ENCODE measurements around the gene FBXW7. TPM values are rescaled to one million over a fixed set of nuclear protein-coding genes. Genes with fewer than 3 reads are reported as not detected.

The FBXW7 gene
- total and polyA plus RNA-seq, 2 donors (not counting 1 experiment from before 2014, with no cell fraction given) = 23.0 to 125 TPM

DNA sequence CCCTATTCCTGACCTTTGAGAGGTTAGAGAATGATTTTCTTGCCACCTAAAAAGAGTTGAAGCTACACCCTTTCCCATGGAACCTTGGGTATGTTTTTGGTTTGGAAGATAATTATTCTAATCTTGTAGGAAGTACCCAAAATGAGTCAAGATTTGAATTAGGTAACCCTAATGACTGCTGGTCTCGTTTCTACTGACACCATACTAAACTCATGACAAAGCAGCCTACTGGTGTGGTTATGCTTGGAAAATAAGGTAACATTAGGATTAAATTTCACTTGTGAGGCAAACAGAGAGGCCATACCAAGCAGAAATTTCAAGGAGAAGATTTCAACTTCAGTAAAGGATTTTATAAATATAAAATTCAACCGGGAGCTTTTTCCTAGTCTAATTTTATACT, 107.9 kb downstream of the FBXW7 start:
- peaks cover 0 to 7% of the 10 kb centered on the region in 2 experiments for H3K36me3 ChIP-seq (replicated peaks in 1 of 2; ENCODE audit: control extremely low read depth in 1 of 2, control insufficient read depth in 1 of 2, extremely low read depth in 1 of 2, insufficient read depth in 2 of 2, low read length in 1 of 2)
- no peak overlapping the region for H3K4me3 Mint-ChIP-seq
- no peak overlapping the region for H3K4me3 ChIP-seq (ENCODE audit: control extremely low read depth in 1 of 5, extremely low read depth in 1 of 5, insufficient read depth in 1 of 5, low read depth in 2 of 5, low read length in 4 of 5)
- H3K4me2 ChIP-seq (replicated peaks; ENCODE audit: low read depth, low read length, poor library complexity, severe bottlenecking) = no peak overlapping the region
- CTCF ChIA-PET = no interaction called here
- H3K27me3 Mint-ChIP-seq = no peaks in the 10 kb centered on the region
- no peaks in the 10 kb centered on the region for H3K4me1 ChIP-seq (ENCODE audit: control insufficient read depth in 2 of 2, insufficient read depth in 2 of 2, low read length in 2 of 2)
- H3K27ac ChIP-seq (ENCODE audit: low read length in 2 of 2) = no peak overlapping the region
- POLR2A ChIA-PET = no interaction called here
- no peak overlapping the region for H2AFZ ChIP-seq (ENCODE audit: insufficient read depth, low read depth, low read length, poor library complexity, severe bottlenecking)
- intact Hi-C loops (cut with micrococcal nuclease) = no loop called here
- H3K79me2 ChIP-seq (ENCODE audit: control insufficient read depth, insufficient read depth, low read length) = peaks cover 19% of the 10 kb centered on the region
- no peak for TF ChIP-seq EZH2 (IDR thresholded peaks at IDR 0.05; ENCODE audit: borderline replicate concordance, insufficient read depth, low read depth, low read length, poor library complexity, severe bottlenecking)
- TF ChIP-seq, protein P1, sequence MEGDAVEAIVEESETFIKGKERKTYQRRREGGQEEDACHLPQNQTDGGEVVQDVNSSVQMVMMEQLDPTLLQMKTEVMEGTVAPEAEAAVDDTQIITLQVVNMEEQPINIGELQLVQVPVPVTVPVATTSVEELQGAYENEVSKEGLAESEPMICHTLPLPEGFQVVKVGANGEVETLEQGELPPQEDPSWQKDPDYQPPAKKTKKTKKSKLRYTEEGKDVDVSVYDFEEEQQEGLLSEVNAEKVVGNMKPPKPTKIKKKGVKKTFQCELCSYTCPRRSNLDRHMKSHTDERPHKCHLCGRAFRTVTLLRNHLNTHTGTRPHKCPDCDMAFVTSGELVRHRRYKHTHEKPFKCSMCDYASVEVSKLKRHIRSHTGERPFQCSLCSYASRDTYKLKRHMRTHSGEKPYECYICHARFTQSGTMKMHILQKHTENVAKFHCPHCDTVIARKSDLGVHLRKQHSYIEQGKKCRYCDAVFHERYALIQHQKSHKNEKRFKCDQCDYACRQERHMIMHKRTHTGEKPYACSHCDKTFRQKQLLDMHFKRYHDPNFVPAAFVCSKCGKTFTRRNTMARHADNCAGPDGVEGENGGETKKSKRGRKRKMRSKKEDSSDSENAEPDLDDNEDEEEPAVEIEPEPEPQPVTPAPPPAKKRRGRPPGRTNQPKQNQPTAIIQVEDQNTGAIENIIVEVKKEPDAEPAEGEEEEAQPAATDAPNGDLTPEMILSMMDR (IDR thresholded peaks at IDR 0.05) = no peak
- H4K20me1 ChIP-seq (ENCODE audit: control insufficient read depth, insufficient read depth, low read length, poor library complexity, severe bottlenecking) = peaks cover 12% of the 10 kb centered on the region
- no peak overlapping the region for H3K9ac ChIP-seq (ENCODE audit: low read length)
- no peaks in the 10 kb centered on the region for H3K27me3 ChIP-seq (replicated peaks in 1 of 4; ENCODE audit: control extremely low read depth in 1 of 4, control insufficient read depth in 3 of 4, insufficient read depth in 4 of 4, low read length in 3 of 4)
- H3K27ac Mint-ChIP-seq = no peak overlapping the region
- ATAC-seq (ENCODE audit: low read depth) (no peak), DNase-seq (no peak)
- no CpG with 5 or more reads among the region's 2 CpGs for WGBS (ENCODE audit: insufficient coverage)
- no peaks in the 10 kb centered on the region for H3K9me3 ChIP-seq (ENCODE audit: control extremely low read depth in 1 of 3, control insufficient read depth in 2 of 3, insufficient read depth in 1 of 3, low read length in 2 of 3)
- no peaks in the 10 kb centered on the region for H3K9me3 Mint-ChIP-seq (ENCODE audit: insufficient read depth)
- peaks cover 21% of the 10 kb centered on the region for H3K4me1 Mint-ChIP-seq

DNA sequence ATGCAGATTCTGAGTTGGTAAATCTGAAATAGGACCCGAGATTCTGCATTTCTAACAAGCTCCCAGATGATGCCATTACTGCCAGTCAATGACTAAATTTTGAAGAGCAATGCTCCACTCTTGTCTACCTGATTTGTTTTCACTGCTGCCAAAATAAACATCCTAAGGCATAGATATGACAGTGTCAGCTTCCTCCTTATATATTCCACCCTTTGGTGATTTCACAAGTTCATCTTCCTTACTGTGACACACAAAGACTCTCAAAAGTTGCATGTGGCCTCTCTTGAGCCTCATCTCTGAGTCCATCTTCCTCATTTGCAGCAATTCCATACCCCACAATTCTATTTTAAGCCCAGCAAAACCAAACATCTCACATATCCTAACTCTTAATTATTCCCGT, 110.9 kb downstream of the FBXW7 start:
- H3K9me3 Mint-ChIP-seq (ENCODE audit: insufficient read depth) = no peaks in the 10 kb centered on the region
- H3K79me2 ChIP-seq (ENCODE audit: control insufficient read depth, insufficient read depth, low read length) = peaks cover 22% of the 10 kb centered on the region
- no peak overlapping the region for H3K27ac Mint-ChIP-seq
- H3K9me3 ChIP-seq (ENCODE audit: control extremely low read depth in 1 of 3, control insufficient read depth in 2 of 3, insufficient read depth in 1 of 3, low read length in 2 of 3) = no peaks in the 10 kb centered on the region
- H3K4me2 ChIP-seq (replicated peaks; ENCODE audit: low read depth, low read length, poor library complexity, severe bottlenecking) = no peak overlapping the region
- H3K4me1 Mint-ChIP-seq = peaks cover 29% of the 10 kb centered on the region
- H3K36me3 ChIP-seq (replicated peaks in 1 of 2; ENCODE audit: control extremely low read depth in 1 of 2, control insufficient read depth in 1 of 2, extremely low read depth in 1 of 2, insufficient read depth in 2 of 2, low read length in 1 of 2) = peaks cover 0 to 7% of the 10 kb centered on the region in 2 experiments
- H3K4me3 ChIP-seq (ENCODE audit: control extremely low read depth in 1 of 5, extremely low read depth in 1 of 5, insufficient read depth in 1 of 5, low read depth in 2 of 5, low read length in 4 of 5) = no peak overlapping the region
- intact Hi-C loops (cut with micrococcal nuclease) = no loop called here
- no peaks in the 10 kb centered on the region for H3K27me3 Mint-ChIP-seq
- no peak for DNase-seq
- H3K4me1 ChIP-seq (ENCODE audit: control insufficient read depth in 2 of 2, insufficient read depth in 2 of 2, low read length in 2 of 2) = no peaks in the 10 kb centered on the region
- 100% methylated on average over 1 of the region's 2 CpGs for WGBS (ENCODE audit: insufficient coverage)
- H3K27ac ChIP-seq (ENCODE audit: low read length in 2 of 2) = no peak overlapping the region
- H4K20me1 ChIP-seq (ENCODE audit: control insufficient read depth, insufficient read depth, low read length, poor library complexity, severe bottlenecking) = peaks cover 12% of the 10 kb centered on the region
- ChIA-PET CTCF (no interaction called here), POLR2A (no interaction called here)
- no peak overlapping the region for H3K4me3 Mint-ChIP-seq
- no peak overlapping the region for H2AFZ ChIP-seq (ENCODE audit: insufficient read depth, low read depth, low read length, poor library complexity, severe bottlenecking)
- TF ChIP-seq EZH2 (IDR thresholded peaks at IDR 0.05; ENCODE audit: borderline replicate concordance, insufficient read depth, low read depth, low read length, poor library complexity, severe bottlenecking) = no peak
- TF ChIP-seq, protein P1 (IDR thresholded peaks at IDR 0.05) = no peak
- ATAC-seq (ENCODE audit: low read depth) = no peak
- H3K27me3 ChIP-seq (replicated peaks in 1 of 4; ENCODE audit: control extremely low read depth in 1 of 4, control insufficient read depth in 3 of 4, insufficient read depth in 4 of 4, low read length in 3 of 4) = no peaks in the 10 kb centered on the region
- no peak overlapping the region for H3K9ac ChIP-seq (ENCODE audit: low read length)
